Right atrium auricular region (tissue), 2 donors: ENCODE results near the gene GAREM2. TPM values are rescaled to one million over a fixed set of nuclear protein-coding genes. Genes with fewer than 3 reads are reported as not detected.

Experiments used
- DNase-seq: peaks from one replicate; pipeline ENCODE4 v3.0.0-alpha.2; 2019; ENCODE audit warnings: low spot score
- H3K27ac ChIP-seq, 2 donors: fragments of 200-600 bp; sonication (generic); 1 replicate in 1 of 2; 2 replicates in 1 of 2; pipeline ENCODE4 v1.5.1; 2016 to 2019
- H3K27me3 ChIP-seq, 2 donors: fragments of 200-600 bp; sonication (generic); one replicate each; pipeline versions ENCODE4 v1.5.1 to v1.6.0; 2017 to 2019
- H3K36me3 ChIP-seq: fragments of 200-600 bp; sonication (generic); one replicate; pipeline ENCODE4 v1.5.1; 2016
- H3K4me1 ChIP-seq, 2 donors: fragments of 200-600 bp; sonication (generic); one replicate each; pipeline versions ENCODE4 v1.5.1 to v1.6.0; 2017 to 2019
- H3K4me3 ChIP-seq, 2 donors: fragments of 200-600 bp; sonication (generic); 1 replicate in 1 of 2; 2 replicates in 1 of 2; pipeline ENCODE4 v1.5.1; 2017 to 2019; ENCODE audit warnings: mild to moderate bottlenecking in 1 of 2, moderate library complexity in 1 of 2
- H3K9me3 ChIP-seq, 2 donors: fragments of 200-600 bp; sonication (generic); one replicate each; pipeline ENCODE4 v1.5.1; 2019
- total RNA-seq, 2 donors: library from RNA; depleted of rRNA; stranded (reverse); fragments of >200 nt; gene quantifications; one replicate each; pipeline ENCODE4 v1.1.0, GENCODE V29; 2016
- TF ChIP-seq, protein P1 (sequence below), 2 donors: fragments of 200-600 bp; sonication (generic); IDR thresholded peaks; one replicate each; pipeline ENCODE4 v1.5.1; 2019; ENCODE audit warnings: antibody characterized with exemption in 2 of 2

Gene GAREM2
- total RNA-seq: 10 to 100 TPM in 1 of 2 donors, 1 to 10 TPM in 1; 3.0 to 48.4 TPM

- TF ChIP-seq, protein P1, sequence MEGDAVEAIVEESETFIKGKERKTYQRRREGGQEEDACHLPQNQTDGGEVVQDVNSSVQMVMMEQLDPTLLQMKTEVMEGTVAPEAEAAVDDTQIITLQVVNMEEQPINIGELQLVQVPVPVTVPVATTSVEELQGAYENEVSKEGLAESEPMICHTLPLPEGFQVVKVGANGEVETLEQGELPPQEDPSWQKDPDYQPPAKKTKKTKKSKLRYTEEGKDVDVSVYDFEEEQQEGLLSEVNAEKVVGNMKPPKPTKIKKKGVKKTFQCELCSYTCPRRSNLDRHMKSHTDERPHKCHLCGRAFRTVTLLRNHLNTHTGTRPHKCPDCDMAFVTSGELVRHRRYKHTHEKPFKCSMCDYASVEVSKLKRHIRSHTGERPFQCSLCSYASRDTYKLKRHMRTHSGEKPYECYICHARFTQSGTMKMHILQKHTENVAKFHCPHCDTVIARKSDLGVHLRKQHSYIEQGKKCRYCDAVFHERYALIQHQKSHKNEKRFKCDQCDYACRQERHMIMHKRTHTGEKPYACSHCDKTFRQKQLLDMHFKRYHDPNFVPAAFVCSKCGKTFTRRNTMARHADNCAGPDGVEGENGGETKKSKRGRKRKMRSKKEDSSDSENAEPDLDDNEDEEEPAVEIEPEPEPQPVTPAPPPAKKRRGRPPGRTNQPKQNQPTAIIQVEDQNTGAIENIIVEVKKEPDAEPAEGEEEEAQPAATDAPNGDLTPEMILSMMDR (IDR thresholded peaks at IDR 0.05): no peak
- DNase-seq: no peak
- Histone ChIP-seq H3K36me3 (no peaks in the 10 kb centered on the region), H3K27me3 (peaks cover 3 to 15% of the 10 kb centered on the region in 2 donors), H3K27ac (no peak within 1 kb of the TSS), H3K9me3 (no peaks in the 10 kb centered on the region), H3K4me3 (peak within 1 kb of the TSS; percentile 34 to 58), H3K4me1 (peaks cover 3 to 16% of the 10 kb centered on the region in 2 donors)
These were observed at the start of gene GAREM2 for GRCh38 chr2:26172871-26173775. GAREM2 (plus strand) TSS chr2:26173088; CDS start chr2:26173221, 133 bp downstream.

DNA sequence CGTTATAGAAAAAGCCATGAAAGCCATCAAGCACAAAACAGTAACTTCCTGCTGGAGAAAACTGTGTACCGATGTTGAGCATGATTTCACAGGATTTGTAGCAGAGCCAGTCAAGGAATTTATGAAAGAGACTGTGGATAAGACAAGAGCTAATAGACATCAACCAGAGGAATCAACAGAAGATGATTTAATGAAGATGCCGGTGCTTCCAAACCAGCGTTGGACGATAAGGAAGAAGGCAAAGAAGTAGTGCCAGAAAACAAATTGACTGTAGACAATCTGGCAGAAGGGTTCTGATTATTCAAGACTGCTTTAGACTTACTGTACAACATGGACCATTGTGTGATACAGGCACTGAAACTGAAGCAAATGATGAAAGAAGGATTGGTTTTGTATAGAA is 49.5 kb upstream of the GAREM2 start:
- Histone ChIP-seq H3K4me1 (peaks cover 0 to 43% of the 10 kb centered on the region in 2 donors), H3K36me3 (peaks cover 5% of the 10 kb centered on the region), H3K27me3 (no peaks in the 10 kb centered on the region), H3K9me3 (no peaks in the 10 kb centered on the region), H3K27ac (peak overlapping the region; percentile 65 to 75), H3K4me3 (no peak overlapping the region)
- no peak for DNase-seq
- TF ChIP-seq, protein P1 (IDR thresholded peaks at IDR 0.05): no peak

DNA sequence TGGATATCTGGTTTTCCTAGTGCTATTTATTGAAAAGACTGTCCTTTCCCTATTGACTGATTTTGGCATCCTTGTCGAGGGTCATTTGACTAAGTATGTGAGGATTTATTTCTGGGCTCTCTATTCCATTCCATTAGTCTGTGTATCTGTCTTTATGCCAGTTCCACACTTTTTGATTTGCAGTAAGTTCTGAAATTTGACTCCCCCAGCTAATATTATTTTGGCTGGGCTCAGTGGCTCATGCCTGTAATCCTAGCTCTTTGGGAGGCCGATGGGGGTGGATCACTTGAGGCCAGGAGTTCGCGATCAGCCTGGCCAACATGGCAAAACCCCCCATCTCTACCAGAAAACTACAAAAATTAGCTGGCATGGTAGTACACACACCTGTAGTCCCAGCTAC is 46.8 kb upstream of the GAREM2 start:
- Histone ChIP-seq H3K36me3 (peaks cover 9% of the 10 kb centered on the region), H3K9me3 (no peaks in the 10 kb centered on the region), H3K27me3 (no peaks in the 10 kb centered on the region), H3K4me1 (peaks cover 0 to 29% of the 10 kb centered on the region in 2 donors), H3K27ac (peak overlapping the region; percentile 11 to 46), H3K4me3 (no peak overlapping the region)
- TF ChIP-seq, protein P1 (IDR thresholded peaks at IDR 0.05): no peak
- DNase-seq: no peak

GRCh38 chr2:26128176-26128575 is 44.7 kb upstream of the GAREM2 start:
- H3K4me1 ChIP-seq: peaks cover 0 to 14% of the 10 kb centered on the region in 2 donors
- H3K9me3 ChIP-seq: no peaks in the 10 kb centered on the region
- no peak overlapping the region for H3K27ac ChIP-seq
- no peaks in the 10 kb centered on the region for H3K27me3 ChIP-seq
- no peak for DNase-seq
- TF ChIP-seq, protein P1 (IDR thresholded peaks at IDR 0.05): no peak
- H3K36me3 ChIP-seq: peaks cover 9% of the 10 kb centered on the region
- no peak overlapping the region for H3K4me3 ChIP-seq

- H3K27ac ChIP-seq: no peak overlapping the region
- H3K4me3 ChIP-seq: no peak overlapping the region
- DNase-seq: no peak
- TF ChIP-seq, protein P1 (IDR thresholded peaks at IDR 0.05): no peak
- no peaks in the 10 kb centered on the region for H3K27me3 ChIP-seq
- H3K9me3 ChIP-seq: no peaks in the 10 kb centered on the region
- peaks cover 24% of the 10 kb centered on the region for H3K36me3 ChIP-seq
- peaks cover 0 to 22% of the 10 kb centered on the region in 2 donors for H3K4me1 ChIP-seq
These were observed 42.1 kb upstream of the GAREM2 start for GRCh38 chr2:26130763-26131162.
